PC-3 (cell line): ENCODE results near the gene CTSZ.

Experiments used
- CTCF ChIP-seq: fragments of 300-600 bp; sonication (generic); conservative IDR thresholded peaks from 2 replicates; pipeline ENCODE4 v1.5.1; 2017; ENCODE audit warnings: antibody characterized with exemption, low read depth, mild to moderate bottlenecking, low read length
- EZH2 ChIP-seq: fragments of 300-600 bp; sonication (generic); IDR thresholded peaks from one replicate; pipeline ENCODE4 v1.6.1; 2017; ENCODE audit warnings: antibody characterized with exemption, mild to moderate bottlenecking, low read length; ENCODE audit not compliant: unreplicated experiment
- EZH2phosphoT487 ChIP-seq: fragments of 300-600 bp; sonication (generic); IDR thresholded peaks from 2 replicates; pipeline ENCODE4 v1.6.1; 2018; ENCODE audit warnings: mild to moderate bottlenecking, antibody characterized with exemption, low read length, borderline replicate concordance

GRCh38 chr20:59013959-59014608 lies 7.0 kb upstream of the CTSZ start:
- TF ChIP-seq CTCF: no peak
- TF ChIP-seq EZH2: no peak
- TF ChIP-seq EZH2phosphoT487: no peak
